GM19035 (cell line): ENCODE measurements around the gene CTNNA3.
"Not testable (repeated sequence)": the region's sequence is repeated elsewhere in the genome, so short reads cannot be mapped to it uniquely, and the experiment has no call there.

Experiments used
- ATAC-seq: cut with Tn5 transposase; IDR thresholded peaks from one replicate; pipeline ENCODE4 v1.9.1; 2021; ENCODE audit not compliant: unreplicated experiment

Gene CTNNA3

GRCh38 chr10:67603701-67604100 lies 92.3 kb downstream of the CTNNA3 start:
- ATAC-seq = no peak

DNA sequence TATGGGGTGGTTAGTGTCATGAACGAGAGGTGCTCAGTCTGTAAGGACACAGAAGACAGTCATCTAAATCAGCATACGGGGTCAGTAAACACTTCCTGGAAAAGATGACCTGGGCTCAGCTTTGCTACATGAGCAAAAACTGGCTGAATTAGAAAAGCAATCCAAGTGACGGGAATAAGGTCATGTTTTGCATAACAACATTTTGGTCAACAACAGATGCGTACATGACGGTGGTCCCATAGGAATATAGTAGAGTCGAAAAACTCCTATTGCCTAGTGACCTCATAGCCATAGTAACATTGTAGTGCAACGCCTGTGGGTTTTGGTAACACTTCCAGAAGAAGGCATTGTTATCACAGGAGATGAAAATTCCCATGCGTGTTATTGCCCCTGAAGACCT lies 92.9 kb downstream of the CTNNA3 start:
- ATAC-seq = no peak

- ATAC-seq = no peak
Measured at GRCh38 chr10:67602268-67602950, 93.6 kb downstream of the CTNNA3 start.

DNA sequence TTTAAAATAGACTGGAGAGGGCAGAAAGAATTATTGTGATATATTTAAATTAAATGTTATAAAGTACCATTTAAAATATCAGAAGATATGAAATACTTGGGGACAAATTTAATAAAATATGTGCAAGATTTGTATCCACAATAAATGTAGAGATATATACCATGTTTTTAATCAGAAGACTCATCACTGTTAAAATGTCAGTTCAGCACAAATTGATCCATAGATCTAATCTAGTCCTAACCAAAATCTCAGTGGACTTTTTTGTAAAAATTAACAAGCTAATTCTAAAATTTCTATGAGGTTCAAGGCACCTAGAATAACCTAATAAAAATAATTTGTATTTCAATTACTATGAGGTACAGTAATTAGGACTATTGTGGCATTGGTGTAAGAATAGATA lies 96.4 kb downstream of the CTNNA3 start:
- no peak for ATAC-seq

DNA sequence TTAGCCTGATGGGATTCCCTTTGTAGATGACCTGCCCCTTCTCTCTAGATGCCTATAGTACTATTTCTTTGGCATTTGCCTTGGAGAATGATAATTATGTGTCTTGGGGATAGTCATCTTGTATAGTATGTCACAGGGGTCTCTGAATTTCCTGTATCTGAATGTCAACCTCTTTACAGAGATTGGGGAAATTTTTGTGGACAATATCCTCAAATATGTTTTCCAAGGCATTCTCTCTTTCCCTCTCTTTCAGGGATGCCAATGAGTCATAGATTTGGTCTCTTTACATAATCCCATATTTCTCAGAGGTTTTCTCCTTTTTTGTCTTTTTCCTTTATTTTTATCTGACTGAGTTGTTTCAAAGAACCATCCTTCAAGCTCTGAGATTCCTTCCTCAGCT lies 99.4 kb downstream of the CTNNA3 start:
- no peak for ATAC-seq

DNA sequence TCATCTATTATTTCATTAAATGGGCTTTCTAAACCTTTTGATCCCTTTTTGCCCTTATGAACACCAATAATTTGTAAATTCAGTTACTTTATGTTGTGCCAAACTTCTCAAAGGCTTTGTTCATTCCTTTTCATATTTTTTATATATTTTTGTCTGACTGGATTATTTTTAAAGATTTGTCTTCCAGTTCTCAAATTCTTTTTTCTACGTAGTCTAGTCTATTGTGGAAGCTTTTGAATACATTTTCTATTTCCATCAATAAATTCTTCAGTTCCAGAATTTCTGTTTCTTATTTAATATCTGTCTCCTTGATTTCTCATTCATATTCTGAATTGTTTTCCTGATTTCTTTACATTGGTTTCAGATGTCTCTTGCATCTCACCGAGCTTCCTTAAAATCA lies 108.2 kb downstream of the CTNNA3 start:
- no peak for ATAC-seq

DNA sequence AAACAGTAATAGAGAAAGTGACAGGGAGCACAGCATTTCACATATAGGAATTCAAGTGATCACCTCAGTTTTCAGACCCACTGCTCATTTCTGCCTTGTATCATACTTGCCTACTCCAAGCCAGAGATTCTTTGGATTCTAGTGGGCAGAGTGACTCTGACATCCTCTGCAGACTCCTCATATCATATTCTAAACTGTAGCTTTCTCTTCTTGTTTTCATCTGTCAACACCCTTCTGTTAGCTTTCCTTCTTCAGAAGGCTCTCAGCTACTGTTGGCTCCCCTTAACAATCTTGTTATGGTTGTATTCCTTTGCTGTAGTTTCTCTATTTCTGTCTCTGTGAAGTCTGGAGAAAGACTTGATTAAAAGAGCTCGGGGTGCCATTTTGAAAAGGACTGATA lies 120.5 kb downstream of the CTNNA3 start:
- ATAC-seq = no peak

DNA sequence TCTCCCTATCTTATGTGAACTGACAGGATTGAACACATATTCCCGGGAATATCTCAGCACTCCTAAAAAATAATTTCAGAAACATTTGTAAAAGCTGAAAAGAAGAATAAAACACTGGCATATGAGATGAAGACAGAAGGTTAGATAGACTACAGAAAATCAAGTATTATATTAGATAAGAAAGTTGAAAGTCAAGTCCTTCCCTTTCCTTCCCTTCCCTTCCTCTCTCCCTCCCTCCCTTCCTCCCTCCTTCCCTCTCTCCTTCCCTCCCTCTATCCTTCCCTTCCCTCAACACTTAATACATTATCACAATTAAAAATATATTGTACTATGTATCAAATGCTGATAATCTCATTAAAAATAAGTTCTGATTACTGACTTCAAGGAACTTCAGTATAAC lies 122.5 kb downstream of the CTNNA3 start:
- no peak for ATAC-seq

DNA sequence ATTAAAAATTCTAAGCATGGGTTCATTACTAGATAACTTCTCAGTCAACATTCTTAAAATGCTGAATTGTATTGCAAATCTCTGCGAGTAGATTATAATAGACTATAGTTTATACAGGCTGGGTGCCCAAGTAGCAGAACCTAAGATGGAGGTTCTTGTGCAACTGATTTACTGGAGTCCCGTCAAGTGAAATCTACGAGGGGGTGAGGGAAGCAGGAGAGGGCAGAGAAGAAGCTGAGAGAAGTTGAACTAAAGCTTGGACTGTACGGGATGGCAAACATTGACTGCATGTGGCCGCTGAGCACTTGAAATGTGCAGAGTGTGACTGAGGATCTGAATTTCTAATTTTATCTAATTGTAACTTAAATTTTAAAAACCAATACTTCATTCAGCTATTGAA lies 124.5 kb downstream of the CTNNA3 start:
- no peak for ATAC-seq

- ATAC-seq = not testable (repeated sequence)
Measured at GRCh38 chr10:67558311-67558710, 137.7 kb downstream of the CTNNA3 start.

DNA sequence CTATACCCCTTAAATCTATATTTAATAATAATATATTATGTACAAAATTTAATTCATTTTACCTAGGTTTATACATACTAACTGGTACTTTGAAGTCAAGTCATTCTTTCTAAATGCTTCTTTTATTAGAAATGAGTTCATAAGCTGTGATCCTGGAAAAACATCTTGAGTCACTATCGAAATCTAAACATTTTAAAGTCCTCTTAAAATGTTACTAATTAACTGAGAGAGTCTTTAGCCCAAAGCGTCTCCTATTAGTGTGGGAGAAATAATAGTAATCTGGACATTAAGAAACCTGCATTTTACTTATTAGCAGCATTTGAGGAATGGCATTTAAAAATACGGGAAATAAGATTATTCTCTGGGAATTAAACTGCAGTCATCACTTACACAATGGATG lies 142.7 kb downstream of the CTNNA3 start:
- no peak for ATAC-seq

- ATAC-seq = no peak
Measured at GRCh38 chr10:67550838-67551402, 145.1 kb downstream of the CTNNA3 start.

GRCh38 chr10:67550046-67550445 lies 145.9 kb downstream of the CTNNA3 start:
- no peak for ATAC-seq

GRCh38 chr10:67549390-67549789 lies 146.6 kb downstream of the CTNNA3 start:
- ATAC-seq = no peak

DNA sequence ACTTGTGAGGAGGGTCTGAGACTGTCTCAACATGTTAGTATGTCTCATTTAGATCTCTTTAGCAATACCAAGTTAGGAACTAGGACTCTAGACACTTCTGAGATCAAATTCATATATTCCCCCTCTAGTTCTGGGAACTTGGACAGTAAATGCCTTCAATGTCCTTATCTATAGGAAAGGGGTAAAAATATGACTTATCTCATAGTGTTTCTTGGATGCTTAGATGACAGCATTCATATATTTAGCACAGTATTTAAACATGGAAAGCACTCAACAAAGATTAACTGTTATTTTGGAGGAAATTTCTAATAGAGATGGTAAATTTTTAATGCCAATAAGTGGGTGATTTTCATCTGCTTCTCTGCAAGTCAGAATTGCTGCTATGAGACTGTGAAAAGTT lies 154.6 kb downstream of the CTNNA3 start:
- no peak for ATAC-seq

DNA sequence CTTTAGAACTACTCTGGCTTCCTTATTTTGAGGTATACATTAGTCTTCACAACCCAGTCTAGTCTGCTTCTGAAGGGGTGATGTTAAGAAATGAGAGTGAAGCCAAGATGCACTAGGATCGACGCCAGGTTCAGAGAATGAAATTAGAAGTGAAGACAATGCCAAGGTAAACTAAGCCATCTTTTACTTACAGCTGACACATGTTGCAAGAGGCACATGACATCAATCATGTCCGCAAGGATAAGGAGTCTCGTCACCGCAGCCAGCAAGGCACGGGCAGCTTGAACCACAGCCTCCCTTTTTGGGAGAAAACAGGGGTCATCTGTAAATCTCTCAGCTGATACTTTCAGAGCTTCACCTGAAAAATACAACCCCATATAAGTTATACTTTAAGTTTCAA lies 156.7 kb downstream of the CTNNA3 start:
- no peak for ATAC-seq

- no peak for ATAC-seq
Measured at GRCh38 chr10:67537906-67538305, 158.1 kb downstream of the CTNNA3 start.

DNA sequence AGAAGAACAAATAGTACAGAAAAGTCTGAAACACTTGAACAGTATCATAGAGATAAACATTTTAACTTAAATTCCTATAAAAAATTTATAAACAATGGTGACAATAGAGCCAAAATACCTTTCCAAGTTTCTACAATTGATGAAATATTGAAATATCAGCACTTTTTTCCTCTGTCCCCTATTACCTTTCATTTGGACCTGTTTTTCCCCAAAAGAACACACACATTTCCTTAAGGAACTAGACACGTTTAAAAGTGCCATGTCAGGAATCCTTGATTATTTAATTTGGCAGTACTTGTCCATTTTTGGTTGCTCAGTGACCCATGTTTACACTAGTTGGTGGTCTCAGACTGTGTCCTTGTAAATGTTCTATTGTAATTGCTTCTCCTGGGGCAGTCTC lies 162.6 kb downstream of the CTNNA3 start:
- no peak for ATAC-seq

- ATAC-seq = not testable (repeated sequence)
Measured at GRCh38 chr10:67530990-67531389, 165.0 kb downstream of the CTNNA3 start.

DNA sequence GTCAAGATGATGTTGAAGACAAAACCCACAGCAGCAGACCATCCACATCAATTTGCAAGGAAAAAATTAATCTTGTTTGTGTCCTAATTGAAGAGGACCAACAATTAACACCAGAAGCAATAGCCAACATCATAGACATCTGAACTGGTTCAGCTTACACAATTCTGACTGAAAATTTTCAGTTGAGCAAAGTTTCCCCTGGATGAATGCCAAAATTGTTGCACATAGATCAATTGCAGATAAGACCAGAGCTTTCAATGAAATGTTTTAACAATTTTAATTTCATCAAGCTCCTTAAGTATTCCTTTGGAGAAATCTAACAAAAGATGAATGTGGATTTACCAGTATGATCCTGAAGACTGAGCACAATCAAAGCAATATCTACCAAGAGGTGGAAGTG lies 168.6 kb downstream of the CTNNA3 start:
- no peak for ATAC-seq

DNA sequence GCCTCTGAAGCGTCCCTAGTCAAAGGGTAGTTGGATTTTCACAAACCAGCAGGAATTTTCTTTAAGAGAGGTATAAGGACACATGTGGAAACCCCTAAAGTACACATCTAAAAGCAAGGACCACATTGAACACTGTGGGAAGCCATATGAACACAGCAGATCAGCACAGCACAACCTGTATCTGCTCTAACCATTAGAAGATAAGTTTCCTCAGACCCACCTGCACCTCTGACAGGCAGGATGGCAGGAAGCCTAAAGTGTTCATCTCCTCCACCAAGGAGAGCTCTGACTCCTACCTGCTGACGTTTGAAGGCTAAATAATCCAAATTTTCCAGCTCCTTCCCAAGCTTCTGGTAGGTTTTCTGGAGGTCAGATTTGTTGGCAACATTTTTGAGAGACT lies 174.4 kb downstream of the CTNNA3 start:
- peak; percentile 59 for ATAC-seq

DNA sequence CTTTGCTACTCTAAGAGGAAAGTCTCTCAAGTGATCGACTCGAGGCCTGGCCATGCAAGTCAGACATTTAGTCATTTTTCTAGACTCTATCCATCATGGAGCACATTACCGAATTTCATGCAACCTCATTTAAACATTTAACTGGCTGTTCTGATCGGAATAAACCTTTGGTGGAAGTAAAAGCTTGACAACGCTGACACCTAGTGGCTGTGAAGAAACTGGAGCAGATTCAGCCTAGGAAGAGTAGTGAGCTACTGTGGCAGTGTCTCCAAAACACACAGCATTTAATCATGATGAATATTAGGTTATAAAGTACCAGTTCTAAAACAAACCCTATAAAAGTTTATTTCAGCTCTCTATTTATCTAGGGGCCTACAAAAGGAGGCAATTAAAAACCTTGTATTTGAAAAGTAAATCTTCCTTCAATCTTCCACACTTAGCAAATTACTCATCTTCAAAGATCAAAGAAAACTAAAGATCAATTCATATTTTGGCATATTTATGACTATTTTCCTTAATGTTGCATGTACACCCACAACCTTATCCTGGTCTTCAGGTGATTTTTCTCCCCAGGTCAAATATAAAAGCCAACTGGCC lies 175.0 kb downstream of the CTNNA3 start:
- peak; percentile 84 for ATAC-seq

DNA sequence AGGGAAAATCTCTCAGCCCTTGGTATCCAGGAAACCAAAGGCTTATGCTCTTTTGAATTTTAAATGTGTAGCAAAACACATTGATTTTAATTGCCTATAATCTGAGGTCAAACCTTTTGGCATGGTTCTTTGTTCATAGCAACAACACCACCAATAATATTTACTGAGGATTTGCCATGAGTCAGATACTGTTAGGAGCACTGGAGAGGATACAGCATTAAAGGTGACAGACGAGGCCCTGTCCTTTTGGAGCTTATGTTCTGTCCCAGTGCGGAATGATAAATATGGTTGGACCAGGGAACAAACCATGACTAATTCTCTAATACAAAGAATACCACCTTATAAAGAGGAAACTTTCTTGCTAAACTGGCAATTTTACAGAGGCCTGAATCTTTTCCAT lies 176.6 kb downstream of the CTNNA3 start:
- ATAC-seq = no peak
